Left lobe of liver (tissue), 2 donors: ENCODE data around the gene SBSN. TPM values are rescaled to one million over a fixed set of nuclear protein-coding genes. Genes with fewer than 3 reads are reported as not detected.

Experiments
- ATAC-seq: fragments of 200-7000 bp; cut with Tn5 transposase; one replicate; pipeline ENCODE4 v1.9.1; 2020; ENCODE audit warnings: mild to moderate bottlenecking, moderate library complexity
- DNase-seq: peaks from one replicate; pipeline ENCODE4 v3.0.0-alpha.2; 2020; ENCODE audit warnings: low spot score
- total RNA-seq: library from RNA; stranded (reverse); gene quantifications from one replicate; pipeline ENCODE4 v1.2.1, GENCODE V29; 2021
- donor health status: DM: no; HTN: no; CAD: no; lungs with moderate emphysema.
- donor health status: DM: no; HTN: yes; CAD: no.

Gene SBSN
- total RNA-seq, 1 donor from 2014 or later, result not detected

GRCh38 chr19:35534803-35535480 lies 6.8 kb upstream of the SBSN start:
- DNase-seq, result no peak
- no peak for ATAC-seq

GRCh38 chr19:35533822-35534392 lies 5.8 kb upstream of the SBSN start:
- DNase-seq (no peak), ATAC-seq (peak; percentile 73)

GRCh38 chr19:35533201-35533821 lies 5.2 kb upstream of the SBSN start, which contains the start of gene GAPDHS:
GAPDHS (plus strand) TSS chr19:35533456; CDS start chr19:35533528, 72 bp downstream.
- DNase-seq (no peak), ATAC-seq (no peak)

- DNase-seq (no peak), ATAC-seq (no peak)
These were observed 3.2 kb upstream of the SBSN start for GRCh38 chr19:35531291-35531690.

GRCh38 chr19:35529241-35530218 lies 1.4 kb upstream of the SBSN start:
- ATAC-seq (no peak), DNase-seq (no peak)

GRCh38 chr19:35525873-35526272 lies 2.2 kb downstream of the SBSN start:
- ATAC-seq, result no peak
- no peak for DNase-seq

GRCh38 chr19:35524181-35524837 lies 3.8 kb downstream of the SBSN start:
- ATAC-seq (no peak), DNase-seq (no peak)

- no peak for ATAC-seq
These were observed 5.3 kb downstream of the SBSN start for GRCh38 chr19:35522745-35523327.

GRCh38 chr19:35521124-35521743 lies 6.9 kb downstream of the SBSN start:
- DNase-seq (no peak), ATAC-seq (no peak)

More at GRCh38 chr19:35522745-35523327, 5.3 kb downstream of the SBSN start:
- no peak for DNase-seq

- ATAC-seq (no peak), DNase-seq (no peak)
These were observed 8.8 kb downstream of the SBSN start for GRCh38 chr19:35519291-35519690.

- ATAC-seq, result no peak
- DNase-seq, result no peak
These were observed 9.8 kb downstream of the SBSN start for GRCh38 chr19:35518313-35518712.

GRCh38 chr19:35517342-35517741 lies 10.8 kb downstream of the SBSN start:
- DNase-seq, result no peak
- no peak for ATAC-seq

- ATAC-seq (no peak), DNase-seq (no peak)
These were observed 11.8 kb downstream of the SBSN start for GRCh38 chr19:35516310-35516709.

- DNase-seq, result no peak
- ATAC-seq, result no peak
These were observed 13.8 kb downstream of the SBSN start for GRCh38 chr19:35514282-35514809.

- ATAC-seq, result no peak
- no peak for DNase-seq
These were observed 14.4 kb downstream of the SBSN start, which contains the start of gene DMKN for GRCh38 chr19:35513628-35514281. DMKN (minus strand) TSS chr19:35513649; CDS start chr19:35513475, 174 bp downstream.

GRCh38 chr19:35512831-35513627 lies 15.1 kb downstream of the SBSN start:
- ATAC-seq (no peak), DNase-seq (no peak)

- DNase-seq (no peak), ATAC-seq (no peak)
These were observed 16.8 kb downstream of the SBSN start for GRCh38 chr19:35511337-35511736.

- no peak for ATAC-seq
- no peak for DNase-seq
These were observed 17.5 kb downstream of the SBSN start for GRCh38 chr19:35510626-35510964.
